Testis (tissue), 2 donors: ENCODE measurements around the gene PGRMC1.

Experiments
- POLR2A ChIP-seq: fragments of 450-650 bp; IDR thresholded peaks from one replicate; pipeline ENCODE4 v1.6.1; 2017; ENCODE audit warnings: antibody characterized with exemption, mild to moderate bottlenecking, moderate library complexity
- TF ChIP-seq, protein P1 (sequence below), 3 experiments: fragments of 450-650 bp in 2 of 3; fragments of 200-600 bp in 1 of 3; sonication (generic) in 1 of 3; IDR thresholded peaks; one replicate each; pipeline ENCODE4 v1.5.1; 2016 to 2019; ENCODE audit warnings: antibody characterized with exemption in 3 of 3, mild to moderate bottlenecking in 2 of 3, moderate library complexity in 1 of 3

DNA sequence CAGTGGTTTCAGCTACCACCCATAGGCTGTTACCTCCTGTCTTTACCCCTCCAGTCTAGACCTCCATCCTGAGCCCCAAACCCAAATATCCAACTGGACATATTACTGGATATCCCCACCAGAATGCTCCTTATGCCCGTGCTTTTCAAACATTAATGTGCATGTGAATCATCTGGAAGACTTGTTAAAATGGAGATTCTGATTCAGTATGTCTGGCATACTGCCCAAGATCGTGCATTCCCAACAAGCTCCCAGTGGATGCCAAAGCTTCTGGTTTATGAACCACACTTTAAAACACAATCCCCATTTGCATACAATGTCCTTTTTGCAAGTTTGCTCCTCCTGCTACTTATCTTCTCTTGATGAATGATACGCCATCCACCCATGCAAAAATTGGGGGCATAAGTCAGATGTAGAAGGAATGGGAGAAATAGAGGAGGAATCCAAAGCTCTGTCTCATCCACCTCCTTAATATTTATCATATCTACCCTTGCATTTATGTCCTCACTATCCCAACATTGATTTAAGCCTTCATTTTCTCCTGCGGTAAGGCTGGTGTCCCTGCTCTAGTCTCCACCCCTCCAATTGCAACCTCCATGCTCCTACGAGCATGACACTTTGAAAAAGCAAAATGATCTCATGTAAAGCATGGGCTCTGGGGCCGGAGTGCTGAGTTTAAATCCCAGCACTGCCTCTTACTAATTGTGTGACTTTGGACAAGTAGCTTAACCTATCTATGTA, 7.4 kb upstream of the PGRMC1 start:
- no peak for TF ChIP-seq POLR2A
- TF ChIP-seq, protein P1, sequence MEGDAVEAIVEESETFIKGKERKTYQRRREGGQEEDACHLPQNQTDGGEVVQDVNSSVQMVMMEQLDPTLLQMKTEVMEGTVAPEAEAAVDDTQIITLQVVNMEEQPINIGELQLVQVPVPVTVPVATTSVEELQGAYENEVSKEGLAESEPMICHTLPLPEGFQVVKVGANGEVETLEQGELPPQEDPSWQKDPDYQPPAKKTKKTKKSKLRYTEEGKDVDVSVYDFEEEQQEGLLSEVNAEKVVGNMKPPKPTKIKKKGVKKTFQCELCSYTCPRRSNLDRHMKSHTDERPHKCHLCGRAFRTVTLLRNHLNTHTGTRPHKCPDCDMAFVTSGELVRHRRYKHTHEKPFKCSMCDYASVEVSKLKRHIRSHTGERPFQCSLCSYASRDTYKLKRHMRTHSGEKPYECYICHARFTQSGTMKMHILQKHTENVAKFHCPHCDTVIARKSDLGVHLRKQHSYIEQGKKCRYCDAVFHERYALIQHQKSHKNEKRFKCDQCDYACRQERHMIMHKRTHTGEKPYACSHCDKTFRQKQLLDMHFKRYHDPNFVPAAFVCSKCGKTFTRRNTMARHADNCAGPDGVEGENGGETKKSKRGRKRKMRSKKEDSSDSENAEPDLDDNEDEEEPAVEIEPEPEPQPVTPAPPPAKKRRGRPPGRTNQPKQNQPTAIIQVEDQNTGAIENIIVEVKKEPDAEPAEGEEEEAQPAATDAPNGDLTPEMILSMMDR (IDR thresholded peaks at IDR 0.05): no peak
